ENCODE data around the gene TMED1. TPM values are rescaled to one million over a fixed set of nuclear protein-coding genes. Genes with fewer than 3 reads are reported as not detected.
"Not testable (repeated sequence)": the region's sequence is repeated elsewhere in the genome, so short reads cannot be mapped to it uniquely, and the experiment has no call there.

The TMED1 gene
- total and polyA plus RNA-seq, 12 donors: 25.9 to 88.6 (median 33.5) TPM

GRCh38 chr19:10862561-10863106 is 26.6 kb upstream of the TMED1 start:
- Histone ChIP-seq H3K4me3 (no peak overlapping the region), H3K36me3 (no peaks in the 10 kb centered on the region), H3K4me1 (peaks cover 0 to 30% (median 6%) of the 10 kb centered on the region in 9 donors), H3K27ac (peak overlapping the region in 1 of 10 donors; percentile 18), H3K9me3 (no peaks in the 10 kb centered on the region), H3K27me3 (no peaks in the 10 kb centered on the region)
- ATAC-seq: no peak
- no peak for TF ChIP-seq CTCF (IDR thresholded peaks at IDR 0.05)
- DNase-seq: no peak
- WGBS, 2 donors: 85% methylated on average over 6 of the region's 6 CpGs
- intact Hi-C loops (cut with DNase I): loop anchor here (5.0 to 10.0 kb wide), 6 partner anchors 88 to 148 kb away; partner anchors contain the start of gene DNM2 (in 6 of the 10)

- ATAC-seq: peak in 1 of 8 donors; percentile 28
- peak in 6 of 9 donors; percentile 20 to 57 (median 28) for TF ChIP-seq CTCF (IDR thresholded peaks at IDR 0.05)
- Histone ChIP-seq H3K4me3 (no peak overlapping the region), H3K4me1 (peaks cover 0 to 30% (median 6%) of the 10 kb centered on the region in 9 donors), H3K36me3 (peaks cover 0 to 5% (median 0%) of the 10 kb centered on the region in 9 donors), H3K27me3 (no peaks in the 10 kb centered on the region), H3K9me3 (no peaks in the 10 kb centered on the region), H3K27ac (peak overlapping the region in 1 of 10 donors; percentile 31)
- 57 to 66% methylated on average over 7 of the region's 7 CpGs for WGBS, 2 donors
- intact Hi-C loops (cut with DNase I): loop anchor here (5.0 to 10.0 kb wide), 6 partner anchors 86 to 146 kb away; partner anchors contain the start of gene DNM2 (in 6 of the 10)
- no peak for DNase-seq
These were observed 25.2 kb upstream of the TMED1 start for GRCh38 chr19:10861103-10861651.

- no peaks in the 10 kb centered on the region for H3K27me3 ChIP-seq
- 47 to 49% methylated on average over 4 of the region's 4 CpGs for WGBS, 2 donors
- peak in 8 of 9 donors; percentile 19 to 67 (median 56) for TF ChIP-seq CTCF (IDR thresholded peaks at IDR 0.05)
- ATAC-seq (no peak), DNase-seq (no peak)
- H3K9me3 ChIP-seq: no peaks in the 10 kb centered on the region
- H3K4me3 ChIP-seq: no peak overlapping the region
- no peak overlapping the region for H3K27ac ChIP-seq
- peaks cover 0 to 15% (median 0%) of the 10 kb centered on the region in 9 donors for H3K4me1 ChIP-seq
- H3K36me3 ChIP-seq: peaks cover 0 to 5% (median 0%) of the 10 kb centered on the region in 9 donors
- intact Hi-C loops (cut with DNase I): loop anchor here in 1 of 10 donors (10.0 kb wide), 1 partner anchor 84 kb away; no protein-coding TSS in a partner anchor
These were observed 22.3 kb upstream of the TMED1 start for GRCh38 chr19:10858204-10858828.

GRCh38 chr19:10856899-10857298 is 20.9 kb upstream of the TMED1 start:
- not testable (repeated sequence) for H3K27me3 ChIP-seq, DNase-seq, H3K27ac ChIP-seq, H3K36me3 ChIP-seq, H3K4me3 ChIP-seq, ATAC-seq, H3K9me3 ChIP-seq
- WGBS, 2 donors: 91 to 100% methylated on average over 1 of the region's 1 CpG
- intact Hi-C loops (cut with DNase I): loop anchor here in 1 of 10 donors (10.0 kb wide), 1 partner anchor 82 kb away; no protein-coding TSS in a partner anchor
- peaks cover 0 to 11% (median 0%) of the 10 kb centered on the region in 9 donors for H3K4me1 ChIP-seq
